ENCODE results near the gene RAPGEF3. TPM values are rescaled to one million over a fixed set of nuclear protein-coding genes. Genes with fewer than 3 reads are reported as not detected.

The RAPGEF3 gene
- total RNA-seq, 1 donor from 2014 or later = 0.58 TPM

DNA sequence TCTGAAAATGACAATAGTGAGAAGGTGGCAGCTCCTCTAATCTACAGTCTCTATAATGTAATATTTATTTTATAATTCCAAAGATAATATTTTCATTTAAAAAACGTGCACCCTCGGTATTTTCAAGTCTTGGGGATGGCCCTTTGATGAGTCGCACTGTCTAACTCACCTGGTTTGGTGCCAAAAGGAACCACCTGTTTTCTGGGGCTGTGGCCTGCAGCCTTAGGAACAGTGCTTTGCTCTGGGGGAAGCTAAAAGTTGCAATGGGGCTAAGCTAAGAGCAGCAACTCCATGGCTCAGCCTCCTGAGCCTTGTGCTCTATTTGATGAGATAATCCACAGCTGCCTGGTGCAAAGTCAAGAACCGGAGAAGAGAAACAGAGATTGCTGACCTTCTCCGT lies 27.0 kb downstream of the RAPGEF3 start:
- Histone ChIP-seq H3K4me2 (no peak overlapping the region), H4K20me1 (ENCODE audit: low read depth) (no peaks in the 10 kb centered on the region), H3K9ac (no peak overlapping the region), H3K27me3 (no peaks in the 10 kb centered on the region), H2AFZ (replicated peaks) (no peak overlapping the region), H3F3A (ENCODE audit: low read depth) (no peaks in the 10 kb centered on the region), H3K79me2 (ENCODE audit: low read depth) (no peaks in the 10 kb centered on the region), H3K4me1 (peaks cover 13% of the 10 kb centered on the region), H3K9me3 (ENCODE audit: low read depth) (no peaks in the 10 kb centered on the region), H3K27ac (no peak overlapping the region), H3K36me3 (no peaks in the 10 kb centered on the region), H3K4me3 (no peak overlapping the region)
- no peak for TF ChIP-seq EZH2 (IDR thresholded peaks at IDR 0.05)
- TF ChIP-seq, protein P1, sequence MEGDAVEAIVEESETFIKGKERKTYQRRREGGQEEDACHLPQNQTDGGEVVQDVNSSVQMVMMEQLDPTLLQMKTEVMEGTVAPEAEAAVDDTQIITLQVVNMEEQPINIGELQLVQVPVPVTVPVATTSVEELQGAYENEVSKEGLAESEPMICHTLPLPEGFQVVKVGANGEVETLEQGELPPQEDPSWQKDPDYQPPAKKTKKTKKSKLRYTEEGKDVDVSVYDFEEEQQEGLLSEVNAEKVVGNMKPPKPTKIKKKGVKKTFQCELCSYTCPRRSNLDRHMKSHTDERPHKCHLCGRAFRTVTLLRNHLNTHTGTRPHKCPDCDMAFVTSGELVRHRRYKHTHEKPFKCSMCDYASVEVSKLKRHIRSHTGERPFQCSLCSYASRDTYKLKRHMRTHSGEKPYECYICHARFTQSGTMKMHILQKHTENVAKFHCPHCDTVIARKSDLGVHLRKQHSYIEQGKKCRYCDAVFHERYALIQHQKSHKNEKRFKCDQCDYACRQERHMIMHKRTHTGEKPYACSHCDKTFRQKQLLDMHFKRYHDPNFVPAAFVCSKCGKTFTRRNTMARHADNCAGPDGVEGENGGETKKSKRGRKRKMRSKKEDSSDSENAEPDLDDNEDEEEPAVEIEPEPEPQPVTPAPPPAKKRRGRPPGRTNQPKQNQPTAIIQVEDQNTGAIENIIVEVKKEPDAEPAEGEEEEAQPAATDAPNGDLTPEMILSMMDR (IDR thresholded peaks at IDR 0.05) = no peak
- no peak for TF ChIP-seq EZH2phosphoT487 (IDR thresholded peaks at IDR 0.05)
- H3K27ac Mint-ChIP-seq = no peak overlapping the region
- no peak overlapping the region for H3K4me3 Mint-ChIP-seq
- peaks cover 2% of the 10 kb centered on the region for H3K27me3 Mint-ChIP-seq (ENCODE audit: insufficient read depth, low read depth)
- H3K9me3 Mint-ChIP-seq = no peaks in the 10 kb centered on the region
- no peaks in the 10 kb centered on the region for H3K36me3 Mint-ChIP-seq
- peaks cover 20% of the 10 kb centered on the region for H3K4me1 Mint-ChIP-seq
- DNase-seq (ENCODE audit: low spot score) = no peak

DNA sequence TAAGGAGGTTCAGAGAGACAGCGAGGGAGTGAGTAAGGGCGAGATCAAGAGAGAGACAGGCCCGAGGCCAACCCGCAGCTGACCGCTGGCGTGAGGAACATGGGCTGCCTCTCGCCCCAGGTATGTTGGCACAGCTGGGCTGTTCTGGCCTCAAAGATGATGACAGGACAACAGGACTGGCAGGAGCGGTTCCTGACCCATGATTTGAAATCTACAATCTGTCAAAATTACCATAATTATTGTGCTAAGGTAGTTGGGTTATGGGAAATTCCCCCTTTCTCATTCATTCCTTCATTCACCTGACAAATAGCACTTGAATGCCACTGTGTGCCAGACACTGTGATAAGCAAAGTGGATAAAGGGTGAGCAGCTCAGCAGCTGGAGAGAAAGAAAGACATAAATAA lies 28.3 kb downstream of the RAPGEF3 start:
- Histone ChIP-seq H3K4me1 (peaks cover 10% of the 10 kb centered on the region), H3K4me3 (no peak overlapping the region), H3K4me2 (no peak overlapping the region), H3K9ac (no peak overlapping the region), H3K27ac (no peak overlapping the region), H2AFZ (replicated peaks) (no peak overlapping the region), H3K36me3 (no peaks in the 10 kb centered on the region), H4K20me1 (ENCODE audit: low read depth) (no peaks in the 10 kb centered on the region), H3K79me2 (ENCODE audit: low read depth) (no peaks in the 10 kb centered on the region), H3K27me3 (no peaks in the 10 kb centered on the region), H3K9me3 (ENCODE audit: low read depth) (no peaks in the 10 kb centered on the region), H3F3A (ENCODE audit: low read depth) (no peaks in the 10 kb centered on the region)
- Mint-ChIP-seq H3K27ac (no peak overlapping the region), H3K9me3 (no peaks in the 10 kb centered on the region), H3K36me3 (no peaks in the 10 kb centered on the region), H3K27me3 (ENCODE audit: insufficient read depth, low read depth) (peaks cover 2% of the 10 kb centered on the region), H3K4me3 (no peak overlapping the region), H3K4me1 (peaks cover 13% of the 10 kb centered on the region)
- TF ChIP-seq, protein P1 (IDR thresholded peaks at IDR 0.05) = no peak
- TF ChIP-seq EZH2 (IDR thresholded peaks at IDR 0.05) (no peak), EZH2phosphoT487 (IDR thresholded peaks at IDR 0.05) (no peak)
- no peak for DNase-seq (ENCODE audit: low spot score)

DNA sequence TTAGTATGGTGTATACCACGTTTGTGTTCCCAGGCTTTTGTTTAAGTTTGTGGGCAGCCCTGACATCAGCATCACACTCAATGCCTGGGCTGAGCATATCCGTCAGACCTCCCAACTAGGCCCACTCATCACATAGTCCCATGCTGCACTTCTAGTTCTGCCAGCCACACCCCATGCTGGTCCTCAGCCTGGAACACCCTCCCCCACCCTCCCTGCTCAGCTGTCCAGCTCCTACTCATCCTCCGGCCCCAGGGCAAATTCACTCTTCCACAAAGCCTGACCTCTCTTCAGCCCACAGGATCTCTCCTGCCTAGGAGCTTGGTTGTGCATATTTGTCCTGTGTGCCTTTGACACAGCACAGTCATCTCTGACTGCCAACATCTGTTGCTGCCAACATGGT lies 29.4 kb downstream of the RAPGEF3 start:
- TF ChIP-seq EZH2 (IDR thresholded peaks at IDR 0.05) = no peak
- TF ChIP-seq, protein P1 (IDR thresholded peaks at IDR 0.05) = no peak
- no peak for TF ChIP-seq EZH2phosphoT487 (IDR thresholded peaks at IDR 0.05)
- Mint-ChIP-seq H3K27ac (peak overlapping the region; percentile 54), H3K27me3 (ENCODE audit: insufficient read depth, low read depth) (peaks cover 4% of the 10 kb centered on the region), H3K36me3 (no peaks in the 10 kb centered on the region), H3K4me1 (peaks cover 2% of the 10 kb centered on the region), H3K4me3 (no peak overlapping the region), H3K9me3 (no peaks in the 10 kb centered on the region)
- Histone ChIP-seq H3K27ac (no peak overlapping the region), H2AFZ (replicated peaks) (no peak overlapping the region), H3K4me2 (no peak overlapping the region), H3K4me1 (no peaks in the 10 kb centered on the region), H3K4me3 (no peak overlapping the region), H3K9me3 (ENCODE audit: low read depth) (no peaks in the 10 kb centered on the region), H3F3A (ENCODE audit: low read depth) (no peaks in the 10 kb centered on the region), H3K36me3 (no peaks in the 10 kb centered on the region), H3K79me2 (ENCODE audit: low read depth) (no peaks in the 10 kb centered on the region), H3K27me3 (no peaks in the 10 kb centered on the region), H3K9ac (no peak overlapping the region), H4K20me1 (ENCODE audit: low read depth) (no peaks in the 10 kb centered on the region)
- no peak for DNase-seq (ENCODE audit: low spot score)
